Breast epithelium (tissue), 3 donors: Measurements from ENCODE around the gene SGSH.

Experiments used
- POLR2A ChIP-seq: fragments of 450-650 bp; IDR thresholded peaks from one replicate; pipeline ENCODE4 v1.6.1; 2016; ENCODE audit warnings: antibody characterized with exemption, mild to moderate bottlenecking, moderate library complexity
- POLR2AphosphoS5 ChIP-seq, 3 donors: sonication (generic); formaldehyde crosslinking; IDR thresholded peaks; one replicate each; pipeline ENCODE4 v1.6.1; 2017; ENCODE audit warnings: antibody characterized with exemption in 3 of 3
- TF ChIP-seq, protein P1 (sequence below), 3 donors: fragments of 450-650 bp; IDR thresholded peaks; one replicate each; pipeline ENCODE4 v1.5.1; 2016 to 2017; ENCODE audit warnings: antibody characterized with exemption in 3 of 3, mild to moderate bottlenecking in 3 of 3, moderate library complexity in 3 of 3

DNA sequence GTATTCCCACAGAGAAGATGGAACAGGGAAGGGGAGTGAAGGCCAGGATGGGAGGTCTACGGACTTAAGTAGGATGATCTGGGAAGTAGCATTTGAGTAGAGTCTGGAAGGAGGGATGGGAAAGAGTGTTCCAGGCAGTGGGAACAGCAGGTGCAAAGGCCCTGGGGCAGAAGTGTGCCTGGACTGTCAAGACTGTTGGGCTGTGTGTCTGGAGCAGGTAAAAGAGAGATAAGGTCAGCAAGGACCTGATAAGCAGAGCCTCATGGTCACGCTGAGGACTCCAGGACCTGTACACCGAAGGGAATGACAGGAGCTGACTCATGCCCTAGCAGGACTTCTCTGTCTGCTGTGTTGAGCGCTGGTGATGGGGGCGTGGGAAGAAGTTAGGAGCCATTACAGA, 51.0 kb downstream of the SGSH start:
- TF ChIP-seq, protein P1, sequence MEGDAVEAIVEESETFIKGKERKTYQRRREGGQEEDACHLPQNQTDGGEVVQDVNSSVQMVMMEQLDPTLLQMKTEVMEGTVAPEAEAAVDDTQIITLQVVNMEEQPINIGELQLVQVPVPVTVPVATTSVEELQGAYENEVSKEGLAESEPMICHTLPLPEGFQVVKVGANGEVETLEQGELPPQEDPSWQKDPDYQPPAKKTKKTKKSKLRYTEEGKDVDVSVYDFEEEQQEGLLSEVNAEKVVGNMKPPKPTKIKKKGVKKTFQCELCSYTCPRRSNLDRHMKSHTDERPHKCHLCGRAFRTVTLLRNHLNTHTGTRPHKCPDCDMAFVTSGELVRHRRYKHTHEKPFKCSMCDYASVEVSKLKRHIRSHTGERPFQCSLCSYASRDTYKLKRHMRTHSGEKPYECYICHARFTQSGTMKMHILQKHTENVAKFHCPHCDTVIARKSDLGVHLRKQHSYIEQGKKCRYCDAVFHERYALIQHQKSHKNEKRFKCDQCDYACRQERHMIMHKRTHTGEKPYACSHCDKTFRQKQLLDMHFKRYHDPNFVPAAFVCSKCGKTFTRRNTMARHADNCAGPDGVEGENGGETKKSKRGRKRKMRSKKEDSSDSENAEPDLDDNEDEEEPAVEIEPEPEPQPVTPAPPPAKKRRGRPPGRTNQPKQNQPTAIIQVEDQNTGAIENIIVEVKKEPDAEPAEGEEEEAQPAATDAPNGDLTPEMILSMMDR (IDR thresholded peaks at IDR 0.05) = no peak
- TF ChIP-seq POLR2A (no peak), POLR2AphosphoS5 (IDR thresholded peaks at IDR 0.05) (no peak)
